Upper lobe of right lung (tissue), 1 donor: ENCODE results near the gene SLC6A12. TPM values are rescaled to one million over a fixed set of nuclear protein-coding genes. Genes with fewer than 3 reads are reported as not detected.

ENCODE experiments used
- ATAC-seq: fragments of 200-7000 bp; cut with Tn5 transposase; one replicate; pipeline ENCODE4 v1.9.1; 2020; ENCODE audit warnings: mild to moderate bottlenecking, moderate library complexity
- DNase-seq: peaks from one replicate; pipeline ENCODE4 v3.0.0-alpha.2; 2020
- H3K27ac ChIP-seq: fragments of 200-600 bp; one replicate; pipeline ENCODE4 v1.8.0; 2022
- H3K27me3 ChIP-seq: fragments of 200-600 bp; one replicate; pipeline ENCODE4 v1.8.0; 2022; ENCODE audit warnings: mild to moderate bottlenecking
- H3K36me3 ChIP-seq: fragments of 200-600 bp; one replicate; pipeline ENCODE4 v1.8.0; 2022
- H3K4me1 ChIP-seq: fragments of 200-600 bp; one replicate; pipeline ENCODE4 v1.8.0; 2022
- H3K4me3 ChIP-seq: fragments of 200-600 bp; one replicate; pipeline ENCODE4 v1.8.0; 2022; ENCODE audit warnings: mild to moderate bottlenecking
- H3K9me3 ChIP-seq: fragments of 200-600 bp; one replicate; pipeline ENCODE4 v1.8.0; 2022
- CTCF ChIP-seq: fragments of 200-600 bp; IDR thresholded peaks from one replicate; pipeline ENCODE4 v1.8.0; 2022; ENCODE audit warnings: antibody characterized with exemption
- intact Hi-C: fragments of 100-400 bp; cut with DNase I; formaldehyde crosslinking; loops from one replicate; pipeline ENCODE4 v1.11.0; 2022
- long read RNA-seq: library from polyadenylated mRNA; unstranded; transcript quantifications from one replicate; pipeline ENCODE4 v2.0.0, GENCODE V29; 2021
- total RNA-seq: library from RNA; stranded (reverse); fragmentation: NEBNext Ultra II Directional; extraction: Animal tissue kit (Norgen Biotek cat#: 25700); gene quantifications from one replicate; pipeline ENCODE4 v1.2.1, GENCODE V29; 2021
- donor health status: DM: no; HTN: yes; CAD: no; lungs with severe emphysema.

Gene SLC6A12
- total RNA-seq = 11.1 TPM
- long read RNA-seq, transcript SLC6A12-201 (16 exons, 3,165 nt) = major isoform, 5 of 18 reads
- long read RNA-seq, partial matches to known transcripts = 3 of 18 reads
- long read RNA-seq, other reads (novel, unspliced or antisense) = 10 of 18 reads

- Histone ChIP-seq H3K27ac (peak within 1 kb of the TSS; percentile 58), H3K4me1 (peaks cover 10% of the 10 kb centered on the region), H3K4me3 (peak within 1 kb of the TSS; percentile 30), H3K36me3 (no peaks in the 10 kb centered on the region), H3K9me3 (no peaks in the 10 kb centered on the region), H3K27me3 (peaks cover 4% of the 10 kb centered on the region)
- peak; percentile 53 for ATAC-seq
- no peak for DNase-seq
- intact Hi-C loops = no loop called here
- no peak for TF ChIP-seq CTCF
These were observed at the start of gene SLC6A12 for GRCh38 chr12:214003-214741. Gene SLC6A12 (minus strand): TSS chr12:214157. CDS start chr12:209986, 4,171 bp downstream.

GRCh38 chr12:263574-263973 is 49.6 kb upstream of the SLC6A12 start:
- H3K27me3 ChIP-seq = peaks cover 5% of the 10 kb centered on the region
- H3K4me3 ChIP-seq = no peak overlapping the region
- H3K9me3 ChIP-seq = no peaks in the 10 kb centered on the region
- H3K36me3 ChIP-seq = no peaks in the 10 kb centered on the region
- ATAC-seq (no peak), DNase-seq (no peak)
- intact Hi-C loops = no loop called here
- no peak overlapping the region for H3K27ac ChIP-seq
- no peak for TF ChIP-seq CTCF
- no peaks in the 10 kb centered on the region for H3K4me1 ChIP-seq

GRCh38 chr12:262817-263216 is 48.9 kb upstream of the SLC6A12 start, which contains the start of gene SLC6A13:
Gene SLC6A13 (minus strand): TSS chr12:262836. CDS start chr12:260052, 2,784 bp downstream.
- no peak within 1 kb of the TSS for H3K4me3 ChIP-seq
- no peaks in the 10 kb centered on the region for H3K4me1 ChIP-seq
- DNase-seq = peak; percentile 77
- TF ChIP-seq CTCF = no peak
- no peaks in the 10 kb centered on the region for H3K9me3 ChIP-seq
- no peaks in the 10 kb centered on the region for H3K36me3 ChIP-seq
- intact Hi-C loops = no loop called here
- peaks cover 10% of the 10 kb centered on the region for H3K27me3 ChIP-seq
- peak; percentile 95 for ATAC-seq
- no peak within 1 kb of the TSS for H3K27ac ChIP-seq

- no peak for TF ChIP-seq CTCF
- DNase-seq (no peak), ATAC-seq (no peak)
- no peaks in the 10 kb centered on the region for H3K36me3 ChIP-seq
- no peaks in the 10 kb centered on the region for H3K9me3 ChIP-seq
- H3K4me1 ChIP-seq = no peaks in the 10 kb centered on the region
- intact Hi-C loops = no loop called here
- no peak overlapping the region for H3K27ac ChIP-seq
- peaks cover 11% of the 10 kb centered on the region for H3K27me3 ChIP-seq
- H3K4me3 ChIP-seq = no peak overlapping the region
These were observed 48.2 kb upstream of the SLC6A12 start for GRCh38 chr12:262113-262512.

- H3K9me3 ChIP-seq = no peaks in the 10 kb centered on the region
- H3K27me3 ChIP-seq = peaks cover 6% of the 10 kb centered on the region
- intact Hi-C loops = no loop called here
- DNase-seq = no peak
- no peak for TF ChIP-seq CTCF
- no peak overlapping the region for H3K4me3 ChIP-seq
- no peaks in the 10 kb centered on the region for H3K36me3 ChIP-seq
- ATAC-seq = no peak
- no peaks in the 10 kb centered on the region for H3K4me1 ChIP-seq
- H3K27ac ChIP-seq = no peak overlapping the region
These were observed 43.8 kb upstream of the SLC6A12 start for GRCh38 chr12:257521-258321.
